Ammon's horn (tissue), 1 donor: ENCODE results near the gene BCAT1.

Source experiments
- DNase-seq: peaks from one replicate; pipeline ENCODE4 v3.0.0-alpha.2; 2016; ENCODE audit warnings: low spot score

BCAT1 gene

DNA sequence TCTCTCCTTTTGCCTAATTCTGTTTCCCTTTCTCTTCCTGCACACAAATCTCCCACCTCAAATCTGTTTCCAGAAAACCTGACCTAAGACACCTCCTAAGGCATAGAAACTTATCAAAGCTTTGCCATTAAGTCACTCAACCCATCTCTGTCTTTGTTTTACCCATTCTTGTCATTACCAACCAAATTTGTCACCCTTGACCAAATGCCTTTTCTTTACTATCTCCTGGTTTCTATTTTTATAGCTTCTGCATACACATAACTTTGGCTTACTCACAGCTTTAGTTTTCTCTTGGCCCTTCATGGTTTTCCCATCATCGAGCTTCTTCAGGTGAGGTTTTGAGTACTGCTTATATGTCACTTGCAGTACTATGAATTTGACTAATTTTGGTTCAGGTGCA, 184.2 kb downstream of the BCAT1 start:
- DNase-seq: no peak

DNA sequence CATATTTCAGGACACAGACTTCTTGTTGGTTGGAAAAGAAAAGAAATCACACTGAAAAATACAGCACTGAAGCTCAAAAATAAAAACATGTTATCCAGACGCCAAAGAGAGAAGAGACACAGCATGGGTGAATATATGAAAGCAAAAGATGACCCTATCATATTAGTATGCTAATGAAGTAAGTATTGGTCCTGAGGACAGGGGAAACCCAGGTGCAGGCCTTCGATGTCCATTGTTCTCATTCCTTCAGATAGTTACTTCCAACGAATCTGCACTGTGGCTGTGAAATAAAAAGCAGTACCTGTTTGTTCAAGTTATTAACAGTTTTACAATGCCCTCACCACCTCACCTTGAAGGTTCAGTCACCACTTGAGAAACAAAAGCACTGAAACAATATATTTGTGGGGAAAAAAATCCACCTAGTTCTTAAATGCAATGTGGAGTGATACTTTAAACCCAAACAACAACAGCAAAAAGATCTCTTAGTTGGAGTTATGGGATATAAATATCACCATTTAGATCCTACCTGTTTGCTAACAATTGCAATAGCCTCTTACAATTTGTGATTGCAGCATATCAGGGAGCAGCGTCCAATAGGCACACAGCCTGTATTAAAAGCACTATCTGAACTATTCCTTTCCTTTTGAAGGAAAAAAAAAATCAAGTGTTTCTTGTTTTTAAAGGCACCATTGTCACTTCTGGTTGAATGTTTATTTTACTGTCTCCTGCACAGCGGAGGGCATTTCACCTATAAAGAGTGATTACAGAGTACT, 188.1 kb downstream of the BCAT1 start:
- no peak for DNase-seq

DNA sequence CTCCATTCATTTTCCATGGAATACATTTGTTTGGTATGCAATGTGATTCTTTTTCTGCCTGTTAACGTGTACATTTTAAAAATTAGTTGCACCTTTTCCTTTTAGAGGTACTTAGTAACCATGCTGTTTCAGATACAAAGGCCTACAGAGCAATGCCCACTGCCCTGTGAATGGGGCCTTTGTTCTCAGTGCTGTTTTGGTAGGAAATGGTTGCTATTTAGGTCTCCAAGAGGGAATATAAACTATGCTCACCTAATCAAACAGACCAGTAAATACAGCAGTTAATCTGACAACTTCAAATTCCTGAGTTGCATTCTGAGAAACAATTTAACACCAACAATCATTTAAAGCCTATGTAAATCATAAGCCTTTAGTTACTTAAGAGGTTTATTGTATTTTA, 188.7 kb downstream of the BCAT1 start:
- DNase-seq: peak; percentile 43
